HEK293T (cell line): ENCODE data around the gene MTA2.
"Not testable (repeated sequence)": the region's sequence is repeated elsewhere in the genome, so short reads cannot be mapped to it uniquely, and the experiment has no call there.

ENCODE experiments used
- CTCF ChIA-PET: fragments of 350-600 bp; formaldehyde crosslinking; extraction: SDS; loops from one replicate; lab custom pipeline; 2021; ENCODE audit warnings: antibody characterized with exemption, inconsistent platforms; lab: Yijun Ruan, JAX
- POLR2A ChIA-PET: fragments of 350-600 bp; formaldehyde crosslinking; extraction: SDS; loops from one replicate; lab custom pipeline; 2020; ENCODE audit warnings: antibody characterized with exemption, inconsistent platforms; lab: Yijun Ruan, JAX
- DNase-seq: peaks from one replicate; pipeline ENCODE4 v3.0.0; 2012; ENCODE audit warnings: mixed read lengths; ENCODE audit errors: extremely low spot score
- ARNT ChIP-seq: fragments of 450-650 bp; IDR thresholded peaks from 2 replicates; pipeline ENCODE4 v1.6.1; 2017; ENCODE audit warnings: mild to moderate bottlenecking
- BHLHE40 ChIP-seq: fragments of 450-650 bp; IDR thresholded peaks from 2 replicates; pipeline ENCODE4 v1.6.1; 2016; ENCODE audit warnings: mild to moderate bottlenecking, moderate library complexity, borderline replicate concordance
- CTBP1 ChIP-seq: fragments of 450-650 bp; IDR thresholded peaks from 2 replicates; pipeline ENCODE4 v1.6.1; 2016; ENCODE audit warnings: borderline replicate concordance
- ELF4 ChIP-seq: fragments of 450-650 bp; IDR thresholded peaks from 2 replicates; pipeline ENCODE4 v1.6.1; 2017; ENCODE audit warnings: antibody characterized with exemption
- FOXA1 ChIP-seq: fragments of 450-650 bp; IDR thresholded peaks from 2 replicates; pipeline ENCODE4 v1.6.1; 2016; ENCODE audit warnings: mild to moderate bottlenecking
- FOXK2 ChIP-seq: fragments of 450-650 bp; IDR thresholded peaks from 2 replicates; pipeline ENCODE4 v1.6.1; 2016; ENCODE audit warnings: mild to moderate bottlenecking
- FOXM1 ChIP-seq: fragments of 450-650 bp; IDR thresholded peaks from 2 replicates; pipeline ENCODE4 v1.6.1; 2017; ENCODE audit warnings: mild to moderate bottlenecking, borderline replicate concordance
- HDGF ChIP-seq: fragments of 450-650 bp; IDR thresholded peaks from 2 replicates; pipeline ENCODE4 v1.6.1; 2017; ENCODE audit warnings: antibody characterized with exemption, borderline replicate concordance
- L3MBTL2 ChIP-seq: fragments of 450-650 bp; conservative IDR thresholded peaks from 2 replicates; pipeline ENCODE4 v1.6.1; 2016; ENCODE audit warnings: mild to moderate bottlenecking
- LEF1 ChIP-seq: fragments of 450-650 bp; IDR thresholded peaks from 2 replicates; pipeline ENCODE4 v1.6.1; 2017; ENCODE audit warnings: mild to moderate bottlenecking, borderline replicate concordance
- NFRKB ChIP-seq: fragments of 450-650 bp; IDR thresholded peaks from 2 replicates; pipeline ENCODE4 v1.6.1; 2016; ENCODE audit warnings: mild to moderate bottlenecking, moderate library complexity
- SP1 ChIP-seq: fragments of 450-650 bp; IDR thresholded peaks from 2 replicates; pipeline ENCODE4 v1.6.1; 2017
- SUZ12 ChIP-seq: fragments of 450-650 bp; IDR thresholded peaks from 2 replicates; pipeline ENCODE4 v1.6.1; 2016; ENCODE audit warnings: mild to moderate bottlenecking
- TARDBP ChIP-seq: fragments of 450-650 bp; IDR thresholded peaks from 2 replicates; pipeline ENCODE4 v1.6.1; 2016
- ZNF384 ChIP-seq: fragments of 450-650 bp; IDR thresholded peaks from 2 replicates; pipeline ENCODE4 v1.6.1; 2016
- TF ChIP-seq, protein P1 (sequence below): fragments of 450-650 bp; IDR thresholded peaks from 2 replicates; pipeline ENCODE4 v1.6.1; 2016

Gene MTA2

DNA sequence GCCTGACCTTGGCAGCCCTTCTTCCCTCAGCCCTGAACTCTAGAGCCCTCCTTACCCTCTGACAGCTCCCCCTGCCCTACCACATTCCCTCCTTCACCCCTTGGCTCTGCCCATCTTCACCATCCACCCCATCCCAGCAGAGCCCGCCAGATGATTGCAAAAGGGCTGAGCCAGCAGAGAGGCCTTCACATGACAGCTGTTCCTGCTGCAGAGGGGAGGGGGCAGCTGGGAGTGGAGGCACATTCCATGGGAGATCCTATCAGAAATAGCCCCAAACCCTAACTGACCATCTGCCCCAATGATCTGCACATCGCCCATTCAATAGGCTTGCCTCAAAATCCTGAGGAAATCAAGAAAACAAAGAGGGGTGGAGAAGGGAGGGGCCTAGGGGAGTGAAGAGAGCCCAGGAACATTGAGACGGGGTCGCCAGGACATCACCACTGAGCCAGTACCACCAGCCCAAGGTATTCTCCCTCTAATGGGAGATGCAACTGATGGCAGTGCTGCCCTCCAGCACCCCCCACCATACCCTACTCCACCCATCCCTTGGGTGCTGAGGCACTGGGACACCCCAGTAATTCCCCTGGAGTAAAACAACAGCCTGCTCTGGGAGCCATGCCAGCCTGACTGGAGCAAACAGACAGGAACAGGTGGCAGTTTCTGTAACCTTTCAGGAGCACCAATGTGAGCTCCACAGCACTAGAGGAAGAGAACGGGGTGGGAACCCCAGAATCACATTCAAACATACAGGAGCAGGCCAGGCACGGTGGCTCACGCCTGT, 47.1 kb downstream of the MTA2 start:
- DNase-seq: no peak
- POLR2A ChIA-PET: interaction anchor here (1.3 to 2.1 kb wide), 2 partner anchors 19 to 20 kb away, joined by 5 to 16 read pairs; partner anchors contain the start of gene EEF1G

DNA sequence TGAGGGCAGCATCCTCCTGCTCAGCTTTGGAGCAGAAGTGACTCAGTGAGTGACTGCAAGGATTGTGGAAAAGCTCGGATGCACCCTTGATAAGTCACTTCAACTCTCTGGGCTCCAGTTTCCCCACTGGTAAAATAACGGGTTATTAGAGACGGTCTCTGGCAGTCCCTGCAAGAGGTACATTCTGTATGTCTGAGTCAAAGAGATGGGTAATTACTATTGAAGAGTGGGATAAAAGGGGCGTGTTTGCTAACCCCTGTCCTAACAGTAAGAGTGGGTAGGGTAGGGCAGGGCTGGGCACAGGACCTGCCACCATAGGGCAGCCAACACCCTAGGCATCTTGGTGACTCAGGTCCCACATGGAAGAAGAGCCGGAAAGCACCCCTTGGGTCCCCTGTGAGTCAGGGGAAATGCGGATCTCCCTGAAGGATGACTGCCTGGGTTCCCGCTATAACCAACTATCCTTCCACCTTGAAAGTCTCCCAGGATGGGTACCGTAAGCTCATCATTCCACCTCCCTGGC, 47.8 kb downstream of the MTA2 start:
- TF ChIP-seq SP1: no peak
- no peak for TF ChIP-seq TARDBP
- TF ChIP-seq BHLHE40: no peak
- TF ChIP-seq HDGF: no peak
- TF ChIP-seq FOXA1: no peak
- no peak for TF ChIP-seq CTBP1
- TF ChIP-seq L3MBTL2: no peak
- TF ChIP-seq SUZ12: no peak
- no peak for TF ChIP-seq NFRKB
- TF ChIP-seq FOXK2: no peak
- TF ChIP-seq LEF1: no peak
- TF ChIP-seq, protein P1, sequence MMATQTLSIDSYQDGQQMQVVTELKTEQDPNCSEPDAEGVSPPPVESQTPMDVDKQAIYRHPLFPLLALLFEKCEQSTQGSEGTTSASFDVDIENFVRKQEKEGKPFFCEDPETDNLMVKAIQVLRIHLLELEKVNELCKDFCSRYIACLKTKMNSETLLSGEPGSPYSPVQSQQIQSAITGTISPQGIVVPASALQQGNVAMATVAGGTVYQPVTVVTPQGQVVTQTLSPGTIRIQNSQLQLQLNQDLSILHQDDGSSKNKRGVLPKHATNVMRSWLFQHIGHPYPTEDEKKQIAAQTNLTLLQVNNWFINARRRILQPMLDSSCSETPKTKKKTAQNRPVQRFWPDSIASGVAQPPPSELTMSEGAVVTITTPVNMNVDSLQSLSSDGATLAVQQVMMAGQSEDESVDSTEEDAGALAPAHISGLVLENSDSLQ: no peak
- POLR2A ChIA-PET: interaction anchor here (0.9 to 2.1 kb wide), 5 partner anchors 11 to 160 kb away, joined by 4 to 16 read pairs (median 4); partner anchors contain the start of genes C11orf98, CSKMT, EEF1G and MTA2
- no peak for DNase-seq
- CTCF ChIA-PET: interaction anchor here (0.8 to 1.5 kb wide), 2 partner anchors 11 to 129 kb away, joined by 4 to 13 read pairs; no protein-coding TSS in a partner anchor

More for the DNA sequence above, 47.1 kb downstream of the MTA2 start:
- TF ChIP-seq FOXK2 (no peak), CTBP1 (no peak), SP1 (no peak), ZNF384 (no peak), FOXM1 (no peak), NFRKB (no peak), LEF1 (no peak), L3MBTL2 (no peak), BHLHE40 (no peak), ARNT (no peak), ELF4 (no peak), HDGF (no peak)
- CTCF ChIA-PET: interaction anchor here (0.6 to 1.5 kb wide), 3 partner anchors 12 to 130 kb away, joined by 4 to 13 read pairs (median 4); no protein-coding TSS in a partner anchor

DNA sequence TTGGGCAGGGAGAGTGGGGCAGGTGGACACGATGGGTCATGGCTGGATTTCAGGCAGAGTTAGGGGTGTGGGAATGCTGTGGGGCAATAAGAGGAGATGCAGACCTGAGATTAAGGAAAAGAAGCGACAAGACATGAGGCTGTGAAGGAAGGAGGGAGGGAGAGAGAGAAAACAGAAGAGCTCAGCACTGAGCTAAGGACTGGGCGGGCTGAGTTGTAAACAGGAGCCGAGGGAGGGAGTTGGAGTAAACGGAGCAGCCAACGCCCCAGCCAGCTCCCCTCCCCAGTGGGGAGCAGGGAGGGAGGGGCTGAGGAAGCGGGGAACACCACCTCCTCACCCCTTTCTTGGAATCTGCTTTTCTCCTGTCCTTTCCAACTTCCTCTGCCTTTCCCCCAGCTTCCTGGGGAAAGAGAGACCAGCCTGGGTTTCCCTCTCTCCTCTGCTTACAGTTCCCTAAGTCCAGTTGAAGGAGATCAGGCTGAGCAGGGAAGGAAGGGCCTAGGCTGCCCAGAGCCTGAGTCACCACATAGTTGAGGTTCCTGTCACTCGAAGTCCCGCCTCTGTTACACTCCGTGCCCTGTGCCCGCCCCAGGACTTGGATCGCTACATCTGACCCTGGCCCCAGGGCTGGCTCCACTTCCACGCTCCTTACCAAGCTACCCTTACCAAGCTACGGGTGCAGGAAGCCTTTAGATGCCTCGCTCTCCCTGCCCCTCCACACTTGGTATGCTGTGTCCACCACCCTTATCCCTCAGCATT, 48.4 kb downstream of the MTA2 start:
- ChIA-PET CTCF (interaction anchor here (0.5 to 1.7 kb wide), 5 partner anchors 11 to 213 kb away, joined by 3 to 13 read pairs (median 4); no protein-coding TSS in a partner anchor), POLR2A (interaction anchor here (0.6 to 2.1 kb wide), 10 partner anchors 10 to 200 kb away, joined by 3 to 16 read pairs (median 4); partner anchors contain the start of genes C11orf98, CSKMT, EEF1G and MTA2)
- TF ChIP-seq NFRKB: no peak
- no peak for TF ChIP-seq SUZ12
- no peak for TF ChIP-seq FOXK2
- no peak for TF ChIP-seq SP1
- no peak for TF ChIP-seq L3MBTL2
- TF ChIP-seq ZNF384: no peak
- TF ChIP-seq FOXM1: no peak
- no peak for TF ChIP-seq ELF4
- DNase-seq: no peak

DNA sequence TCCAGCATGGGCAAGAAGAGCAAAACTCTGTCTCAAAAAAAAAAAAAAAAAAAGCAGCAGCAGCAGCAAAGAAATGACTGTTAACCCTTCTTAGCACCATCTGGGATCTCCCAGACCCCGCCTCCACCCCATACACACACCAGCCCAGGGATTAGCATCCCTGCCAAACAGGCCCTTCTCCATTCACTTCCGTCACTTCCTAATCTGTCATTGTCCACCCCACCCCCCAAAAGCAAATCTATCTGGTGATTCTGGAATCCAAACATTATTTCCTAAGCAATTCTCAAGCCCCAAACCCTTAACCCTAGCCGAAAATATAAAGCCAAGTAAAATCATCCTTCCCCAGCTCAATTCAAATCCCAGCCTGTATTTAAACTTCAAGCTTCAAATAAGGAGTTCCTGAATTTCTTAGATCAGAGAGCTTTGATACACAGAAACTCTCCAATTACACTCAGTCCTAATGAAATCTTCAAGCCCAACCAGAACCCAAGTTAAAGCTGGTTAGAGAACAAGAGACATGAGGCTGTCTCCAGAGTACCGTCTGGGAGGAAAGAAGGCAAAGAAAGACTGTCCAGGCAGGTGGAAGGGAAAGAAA, 49.1 kb downstream of the MTA2 start:
- ChIA-PET POLR2A (interaction anchor here (0.6 to 2.1 kb wide), 8 partner anchors 10 to 201 kb away, joined by 3 to 16 read pairs (median 4); partner anchors contain the start of genes C11orf98, CSKMT, EEF1G and TUT1), CTCF (interaction anchor here (0.8 to 1.7 kb wide), 3 partner anchors 10 to 128 kb away, joined by 3 to 13 read pairs (median 7); no protein-coding TSS in a partner anchor)
- TF ChIP-seq L3MBTL2 (no peak), HDGF (no peak)
- DNase-seq: no peak

DNA sequence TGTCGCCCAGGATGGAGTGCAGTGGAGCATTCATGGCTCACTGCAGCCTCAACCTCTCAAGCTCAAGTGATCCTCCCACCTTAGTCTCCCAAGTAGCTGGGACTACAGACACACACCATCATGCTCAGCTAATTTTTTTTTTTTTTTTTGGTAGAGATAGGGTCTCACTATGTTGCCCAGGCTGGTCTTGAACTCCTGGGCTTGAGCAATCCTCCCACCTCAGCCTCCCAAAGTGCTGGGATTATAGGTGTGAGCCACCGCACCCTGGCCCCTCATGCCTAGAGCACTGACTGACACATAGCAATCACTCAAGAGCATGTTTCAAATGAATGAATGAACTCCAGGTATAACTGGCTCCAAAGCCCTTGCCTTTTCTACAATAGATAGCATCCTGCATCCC, 51.2 kb downstream of the MTA2 start:
- CTCF ChIA-PET: interaction anchor here (1.4 to 1.8 kb wide), 3 partner anchors 8 to 126 kb away, joined by 4 to 6 read pairs (median 4); no protein-coding TSS in a partner anchor
- POLR2A ChIA-PET, DNase-seq: not testable (repeated sequence)

DNA sequence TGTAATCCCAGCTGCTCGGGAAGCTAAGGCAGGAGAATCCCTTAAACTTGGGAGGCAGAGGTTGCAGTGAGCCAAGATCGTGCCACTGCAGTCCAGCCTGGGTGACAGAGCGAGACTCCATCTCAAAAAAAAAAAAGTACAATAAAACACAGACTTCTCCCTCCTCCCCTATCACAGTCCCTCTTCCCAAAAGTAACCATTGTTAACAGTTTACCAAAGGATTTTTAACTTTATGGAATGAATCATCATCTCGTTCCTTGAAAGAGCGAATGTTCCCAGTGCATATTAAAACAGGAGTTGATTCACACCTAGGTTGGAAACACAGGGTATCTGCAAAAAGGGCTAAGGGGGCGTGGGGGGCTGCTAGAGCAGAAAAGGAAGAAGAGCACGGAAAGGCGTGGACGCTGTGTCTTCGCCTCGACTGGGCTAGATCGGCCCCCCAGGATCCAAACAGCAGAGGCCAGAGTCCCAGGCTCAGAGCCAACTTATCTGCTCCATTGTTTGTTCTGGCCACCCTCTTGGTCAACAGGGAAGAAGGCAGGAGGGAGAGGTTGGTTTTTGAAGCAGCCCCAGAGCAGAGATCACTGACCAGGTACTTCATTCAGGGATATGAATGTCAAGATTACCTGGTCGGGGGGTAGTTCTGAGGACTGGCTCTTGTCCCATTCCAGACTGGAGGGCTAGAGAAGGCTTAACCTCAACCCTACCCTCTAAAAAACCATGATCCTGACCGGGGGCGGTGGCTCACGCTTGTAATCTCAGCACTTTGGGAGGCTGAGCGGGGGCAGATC, 52.9 kb downstream of the MTA2 start:
- POLR2A ChIA-PET: no interaction called here
- no peak for DNase-seq
- CTCF ChIA-PET: no interaction called here
- TF ChIP-seq FOXA1 (no peak), L3MBTL2 (no peak), FOXK2 (no peak), BHLHE40 (no peak), HDGF (no peak), SUZ12 (no peak), ZNF384 (no peak), SP1 (no peak), CTBP1 (no peak), TARDBP (no peak), LEF1 (no peak), ARNT (no peak), NFRKB (no peak), FOXM1 (no peak), ELF4 (no peak)
- TF ChIP-seq, protein P1: no peak
